Pancreas (tissue), 10 donors: Measurements from ENCODE around the gene FDXACB1. TPM values are rescaled to one million over a fixed set of nuclear protein-coding genes. Genes with fewer than 3 reads are reported as not detected.
A peak's percentile ranks its signal among the peaks of the same experiment; 100 is the strongest.

Experiments used
- ATAC-seq, 4 donors: fragments of 200-7000 bp; cut with Tn5 transposase; one replicate each; pipeline versions ENCODE4 v1.8.0 to v1.9.1; 2020; ENCODE audit warnings: mild to moderate bottlenecking in 4 of 4, moderate library complexity in 4 of 4
- DNase-seq, 6 donors: peaks; one replicate each; pipeline ENCODE4 v3.0.0-alpha.2; 2020
- FAIRE-seq: peaks from 2 replicates; lab custom pipeline; 2012; peaks lifted over from hg19 to GRCh38; lab: Jason Lieb, UNC
- H3K27ac ChIP-seq, 4 donors: fragments of 200-600 bp; sonication (generic); 1 replicate in 3 of 4; 2 replicates in 1 of 4; pipeline versions ENCODE4 v1.5.0 to v1.8.0; 2020
- H3K27me3 ChIP-seq, 4 donors: fragments of 200-600 bp; one replicate each; pipeline ENCODE4 v1.8.0; 2021
- H3K36me3 ChIP-seq, 3 donors: fragments of 200-600 bp; sonication (generic) in 1 of 3; one replicate each; pipeline versions ENCODE4 v1.5.0 to v1.8.0; 2020 to 2021
- H3K4me1 ChIP-seq, 3 donors: fragments of 200-600 bp; one replicate each; pipeline ENCODE4 v1.8.0; 2021
- H3K4me3 ChIP-seq, 4 donors: fragments of 200-600 bp; sonication (generic) in 2 of 4; one replicate each; pipeline versions ENCODE4 v1.5.0 to v1.8.0; 2020 to 2021
- H3K9me3 ChIP-seq, 4 donors: fragments of 200-600 bp; one replicate each; pipeline ENCODE4 v1.8.0; 2021
- WGBS, 2 donors: extraction: QIAGEN DNeasy Blood & Tissue Kit; methylation state at CpG; one replicate each; pipeline ENCODE4 v1.1.7; 2013; 5-methylcytosine and 5-hydroxymethylcytosine counted together
- intact Hi-C, 3 donors: fragments of 100-400 bp; cut with DNase I; formaldehyde crosslinking; loops; one replicate each; pipeline versions ENCODE4 v1.11.1 to v1.14.2; 2022
- polyA plus RNA-seq, 2 donors: library from polyadenylated mRNA; stranded (reverse); fragments of 200-250 nt; gene quantifications; one replicate each; pipeline ENCODE4 v1.2.3, GENCODE V29; 2013
- total RNA-seq, 6 donors: library from RNA; stranded (reverse); fragmentation: NEBNext Ultra II Directional in 4 of 6; extraction: Animal tissue kit (Norgen Biotek cat#: 25700) in 4 of 6; gene quantifications; one replicate each; pipeline versions ENCODE4 v1.2.1 to v1.2.4, GENCODE V29; 2021 to 2023
- TF ChIP-seq, protein P1 (sequence below), 4 donors: fragments of 200-600 bp; sonication (generic) in 3 of 4; IDR thresholded peaks; one replicate each; pipeline versions ENCODE4 v1.5.0 to v1.8.0; 2021; ENCODE audit warnings: antibody characterized with exemption in 4 of 4
- donor health status: healthy with polysubstance abuse.
- donor health status: DM: no; HTN: no; CAD: no; lungs with moderate emphysema.
- donor health status: DM: no; HTN: no; CAD: no.
- donor health status: control.
- donor health status: control.
- donor health status: Bipolar disorder and iron deficiency.
- donor health status: DM: yes; HTN: yes; CAD: no.
- donor health status: DM: no; HTN: no; CAD: no.
- donor health status: DM: no; HTN: no; CAD: no.
- donor health status: DM: yes; HTN: yes; CAD: no.

FDXACB1 gene
- total and polyA plus RNA-seq, 8 donors, result 0.51 to 2.1 (median 1.2) TPM

GRCh38 chr11:111851636-111852035, 27.3 kb downstream of the FDXACB1 start:
- intact Hi-C loops, result no loop called here
- H3K36me3 ChIP-seq, result peaks cover 0 to 29% (median 0%) of the 10 kb centered on the region in 3 donors

DNA sequence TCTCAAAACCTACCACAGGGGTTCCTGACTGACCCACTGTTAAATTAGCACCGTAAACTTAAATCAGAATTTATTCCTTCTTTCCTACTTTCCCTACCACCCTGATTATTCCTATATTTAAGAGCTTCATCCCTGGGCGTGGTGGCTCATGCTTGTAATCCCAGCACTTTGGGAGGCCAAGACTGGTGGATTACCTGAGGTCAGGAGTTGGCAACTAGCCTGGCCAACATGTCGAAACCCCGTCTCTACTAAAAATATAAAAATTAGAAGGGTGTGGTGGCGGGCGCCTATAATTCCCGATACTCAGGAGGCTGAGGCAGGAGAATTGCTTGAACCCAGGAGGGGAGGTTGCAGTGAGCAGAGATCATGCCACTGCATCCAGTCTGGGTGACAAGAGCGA, 27.9 kb downstream of the FDXACB1 start:
- Histone ChIP-seq H3K9me3 (no peaks in the 10 kb centered on the region), H3K36me3 (peaks cover 0 to 29% (median 0%) of the 10 kb centered on the region in 3 donors)

More at GRCh38 chr11:111851636-111852035, 27.3 kb downstream of the FDXACB1 start:
- FAIRE-seq (no peak), ATAC-seq (peak in 1 of 4 donors; percentile 29), DNase-seq (no peak)
- TF ChIP-seq, protein P1, sequence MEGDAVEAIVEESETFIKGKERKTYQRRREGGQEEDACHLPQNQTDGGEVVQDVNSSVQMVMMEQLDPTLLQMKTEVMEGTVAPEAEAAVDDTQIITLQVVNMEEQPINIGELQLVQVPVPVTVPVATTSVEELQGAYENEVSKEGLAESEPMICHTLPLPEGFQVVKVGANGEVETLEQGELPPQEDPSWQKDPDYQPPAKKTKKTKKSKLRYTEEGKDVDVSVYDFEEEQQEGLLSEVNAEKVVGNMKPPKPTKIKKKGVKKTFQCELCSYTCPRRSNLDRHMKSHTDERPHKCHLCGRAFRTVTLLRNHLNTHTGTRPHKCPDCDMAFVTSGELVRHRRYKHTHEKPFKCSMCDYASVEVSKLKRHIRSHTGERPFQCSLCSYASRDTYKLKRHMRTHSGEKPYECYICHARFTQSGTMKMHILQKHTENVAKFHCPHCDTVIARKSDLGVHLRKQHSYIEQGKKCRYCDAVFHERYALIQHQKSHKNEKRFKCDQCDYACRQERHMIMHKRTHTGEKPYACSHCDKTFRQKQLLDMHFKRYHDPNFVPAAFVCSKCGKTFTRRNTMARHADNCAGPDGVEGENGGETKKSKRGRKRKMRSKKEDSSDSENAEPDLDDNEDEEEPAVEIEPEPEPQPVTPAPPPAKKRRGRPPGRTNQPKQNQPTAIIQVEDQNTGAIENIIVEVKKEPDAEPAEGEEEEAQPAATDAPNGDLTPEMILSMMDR (IDR thresholded peaks at IDR 0.05), result peak in 1 of 4 donors; percentile 6
- Histone ChIP-seq H3K9me3 (no peaks in the 10 kb centered on the region), H3K4me1 (no peaks in the 10 kb centered on the region), H3K4me3 (no peak overlapping the region), H3K27me3 (no peaks in the 10 kb centered on the region), H3K27ac (no peak overlapping the region)

GRCh38 chr11:111849631-111850030, 29.3 kb downstream of the FDXACB1 start:
- Histone ChIP-seq H3K4me3 (no peak overlapping the region), H3K27me3 (no peaks in the 10 kb centered on the region), H3K27ac (no peak overlapping the region), H3K36me3 (peaks cover 0 to 19% (median 0%) of the 10 kb centered on the region in 3 donors), H3K4me1 (no peaks in the 10 kb centered on the region), H3K9me3 (no peaks in the 10 kb centered on the region)
- ATAC-seq (no peak), FAIRE-seq (no peak), DNase-seq (no peak)
- TF ChIP-seq, protein P1 (IDR thresholded peaks at IDR 0.05), result no peak
- 97 to 99% methylated on average over 3 of the region's 3 CpGs for WGBS, 2 donors
- intact Hi-C loops, result loop anchor here in 1 of 3 donors (10.0 kb wide), 2 partner anchors 255 to 285 kb away; no protein-coding TSS in a partner anchor

More for the DNA sequence above, 27.9 kb downstream of the FDXACB1 start:
- no peak overlapping the region for H3K27ac ChIP-seq
- no peaks in the 10 kb centered on the region for H3K4me1 ChIP-seq
- DNase-seq (no peak), FAIRE-seq (no peak), ATAC-seq (no peak)
- H3K4me3 ChIP-seq, result no peak overlapping the region
- intact Hi-C loops, result no loop called here
- TF ChIP-seq, protein P1 (IDR thresholded peaks at IDR 0.05), result no peak
- WGBS, 2 donors, result 93 to 96% methylated on average over 8 of the region's 8 CpGs
- H3K27me3 ChIP-seq, result no peaks in the 10 kb centered on the region

- FAIRE-seq, result no peak
- WGBS, 2 donors, result 47 to 49% methylated on average over 1 of the region's 1 CpG
These were observed 32.3 kb downstream of the FDXACB1 start for GRCh38 chr11:111846636-111847035.

DNA sequence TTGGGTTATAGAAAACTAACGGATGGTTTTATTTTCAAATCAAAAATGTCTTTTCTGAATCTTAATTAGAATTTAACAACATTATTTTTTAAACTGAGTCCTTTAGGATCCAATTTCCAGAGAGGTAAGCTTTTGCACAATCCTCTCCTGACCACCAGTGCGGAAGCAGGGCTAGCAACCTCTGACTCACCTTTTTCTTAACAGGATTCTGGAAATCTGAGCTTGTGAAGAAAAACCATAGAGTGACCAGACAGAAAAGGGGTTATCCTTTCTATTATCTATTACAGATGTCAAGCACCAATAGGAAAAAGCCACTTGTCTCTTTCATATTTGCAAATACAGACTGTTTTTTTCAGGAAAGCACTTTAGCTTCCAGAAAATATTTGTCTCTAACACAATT, 32.9 kb downstream of the FDXACB1 start:
- Histone ChIP-seq H3K27ac (no peak overlapping the region), H3K27me3 (no peaks in the 10 kb centered on the region), H3K9me3 (no peaks in the 10 kb centered on the region), H3K4me1 (no peaks in the 10 kb centered on the region), H3K36me3 (peaks cover 0 to 6% (median 6%) of the 10 kb centered on the region in 3 donors), H3K4me3 (no peak overlapping the region)
- 88 to 93% methylated on average over 2 of the region's 2 CpGs for WGBS, 2 donors
- TF ChIP-seq, protein P1 (IDR thresholded peaks at IDR 0.05), result no peak
- ATAC-seq (no peak), DNase-seq (no peak), FAIRE-seq (no peak)
- intact Hi-C loops, result loop anchor here in 1 of 3 donors (10.0 kb wide), 2 partner anchors 251 to 281 kb away; no protein-coding TSS in a partner anchor

More at GRCh38 chr11:111846636-111847035, 32.3 kb downstream of the FDXACB1 start:
- ATAC-seq (peak in 1 of 4 donors; percentile 55), DNase-seq (no peak)
- H3K27ac ChIP-seq, result no peak overlapping the region
- intact Hi-C loops, result loop anchor here in 1 of 3 donors (10.0 kb wide), 2 partner anchors 252 to 282 kb away; no protein-coding TSS in a partner anchor
- no peak overlapping the region for H3K4me3 ChIP-seq
- H3K4me1 ChIP-seq, result no peaks in the 10 kb centered on the region
- TF ChIP-seq, protein P1 (IDR thresholded peaks at IDR 0.05), result no peak
- H3K9me3 ChIP-seq, result no peaks in the 10 kb centered on the region
- no peaks in the 10 kb centered on the region for H3K27me3 ChIP-seq
- peaks cover 0 to 6% (median 6%) of the 10 kb centered on the region in 3 donors for H3K36me3 ChIP-seq
